ENCODE results near the gene SUN1. TPM values are rescaled to one million over a fixed set of nuclear protein-coding genes. Genes with fewer than 3 reads are reported as not detected.

The SUN1 gene
- total and polyA plus RNA-seq, 9 of the 15 experiments (the other 6 are each of a cell fraction or from before 2014, with no cell fraction given), result 36.8 to 132 (median 62.3) TPM

DNA sequence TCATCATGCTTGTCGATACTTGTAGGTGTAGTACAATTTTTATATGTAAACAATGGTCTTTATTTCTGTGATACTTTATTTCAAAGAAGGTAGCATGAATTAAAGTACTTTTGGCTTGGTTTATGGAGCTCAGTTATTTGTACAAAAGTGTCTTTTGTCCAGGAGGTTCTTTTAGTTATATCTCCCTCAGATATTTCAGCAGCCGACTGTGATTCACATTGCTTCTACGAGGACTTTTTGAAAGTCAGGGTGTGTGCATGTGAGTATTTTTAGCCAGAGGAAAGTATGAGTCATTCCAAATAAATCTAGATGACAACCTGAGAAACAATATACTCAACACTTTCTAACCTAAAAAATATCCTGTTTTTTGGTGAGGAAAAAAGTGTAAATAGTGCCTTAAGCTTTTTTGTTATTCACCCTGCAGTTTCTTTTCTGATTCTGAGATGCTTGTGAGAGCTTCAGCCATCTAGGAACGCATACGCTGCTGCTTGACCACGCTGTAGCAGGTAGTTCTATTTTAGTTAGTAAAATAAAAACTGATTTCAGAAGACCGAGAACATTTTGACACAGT, 595 bp upstream of the SUN1 start (continued):
- TF ChIP-seq, protein P1, sequence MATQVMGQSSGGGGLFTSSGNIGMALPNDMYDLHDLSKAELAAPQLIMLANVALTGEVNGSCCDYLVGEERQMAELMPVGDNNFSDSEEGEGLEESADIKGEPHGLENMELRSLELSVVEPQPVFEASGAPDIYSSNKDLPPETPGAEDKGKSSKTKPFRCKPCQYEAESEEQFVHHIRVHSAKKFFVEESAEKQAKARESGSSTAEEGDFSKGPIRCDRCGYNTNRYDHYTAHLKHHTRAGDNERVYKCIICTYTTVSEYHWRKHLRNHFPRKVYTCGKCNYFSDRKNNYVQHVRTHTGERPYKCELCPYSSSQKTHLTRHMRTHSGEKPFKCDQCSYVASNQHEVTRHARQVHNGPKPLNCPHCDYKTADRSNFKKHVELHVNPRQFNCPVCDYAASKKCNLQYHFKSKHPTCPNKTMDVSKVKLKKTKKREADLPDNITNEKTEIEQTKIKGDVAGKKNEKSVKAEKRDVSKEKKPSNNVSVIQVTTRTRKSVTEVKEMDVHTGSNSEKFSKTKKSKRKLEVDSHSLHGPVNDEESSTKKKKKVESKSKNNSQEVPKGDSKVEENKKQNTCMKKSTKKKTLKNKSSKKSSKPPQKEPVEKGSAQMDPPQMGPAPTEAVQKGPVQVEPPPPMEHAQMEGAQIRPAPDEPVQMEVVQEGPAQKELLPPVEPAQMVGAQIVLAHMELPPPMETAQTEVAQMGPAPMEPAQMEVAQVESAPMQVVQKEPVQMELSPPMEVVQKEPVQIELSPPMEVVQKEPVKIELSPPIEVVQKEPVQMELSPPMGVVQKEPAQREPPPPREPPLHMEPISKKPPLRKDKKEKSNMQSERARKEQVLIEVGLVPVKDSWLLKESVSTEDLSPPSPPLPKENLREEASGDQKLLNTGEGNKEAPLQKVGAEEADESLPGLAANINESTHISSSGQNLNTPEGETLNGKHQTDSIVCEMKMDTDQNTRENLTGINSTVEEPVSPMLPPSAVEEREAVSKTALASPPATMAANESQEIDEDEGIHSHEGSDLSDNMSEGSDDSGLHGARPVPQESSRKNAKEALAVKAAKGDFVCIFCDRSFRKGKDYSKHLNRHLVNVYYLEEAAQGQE (IDR thresholded peaks at IDR 0.05; ENCODE audit: borderline replicate concordance), result no peak
- TF ChIP-seq, protein P1 (CRISPR knock-in tag; IDR thresholded peaks at IDR 0.05; ENCODE audit: low read depth), result no peak
- TF ChIP-seq STAT5A (IDR thresholded peaks at IDR 0.05; ENCODE audit: borderline replicate concordance, low read length) (no peak), ATF7 (IDR thresholded peaks at IDR 0.05) (peak; percentile 90), TOE1 (IDR thresholded peaks at IDR 0.05; ENCODE audit: borderline replicate concordance) (no peak), TOE1 (CRISPR knock-in tag; IDR thresholded peaks at IDR 0.05; ENCODE audit: borderline replicate concordance, low read depth) (no peak), SMARCC2 (IDR thresholded peaks at IDR 0.05; ENCODE audit: low read depth) (peak; percentile 93)
- TF ChIP-seq, protein P2, sequence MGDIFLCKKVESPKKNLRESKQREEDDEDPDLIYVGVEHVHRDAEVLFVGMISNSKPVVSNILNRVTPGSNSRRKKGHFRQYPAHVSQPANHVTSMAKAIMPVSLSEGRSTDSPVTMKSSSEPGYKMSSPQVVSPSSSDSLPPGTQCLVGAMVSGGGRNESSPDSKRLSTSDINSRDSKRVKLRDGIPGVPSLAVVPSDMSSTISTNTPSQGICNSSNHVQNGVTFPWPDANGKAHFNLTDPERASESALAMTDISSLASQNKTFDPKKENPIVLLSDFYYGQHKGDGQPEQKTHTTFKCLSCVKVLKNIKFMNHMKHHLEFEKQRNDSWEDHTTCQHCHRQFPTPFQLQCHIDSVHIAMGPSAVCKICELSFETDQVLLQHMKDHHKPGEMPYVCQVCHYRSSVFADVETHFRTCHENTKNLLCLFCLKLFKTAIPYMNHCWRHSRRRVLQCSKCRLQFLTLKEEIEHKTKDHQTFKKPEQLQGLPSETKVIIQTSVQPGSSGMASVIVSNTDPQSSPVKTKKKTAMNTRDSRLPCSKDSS (IDR thresholded peaks at IDR 0.05; ENCODE audit: low read depth, partially characterized antibody), result no peak
- TF ChIP-seq, protein P3, sequence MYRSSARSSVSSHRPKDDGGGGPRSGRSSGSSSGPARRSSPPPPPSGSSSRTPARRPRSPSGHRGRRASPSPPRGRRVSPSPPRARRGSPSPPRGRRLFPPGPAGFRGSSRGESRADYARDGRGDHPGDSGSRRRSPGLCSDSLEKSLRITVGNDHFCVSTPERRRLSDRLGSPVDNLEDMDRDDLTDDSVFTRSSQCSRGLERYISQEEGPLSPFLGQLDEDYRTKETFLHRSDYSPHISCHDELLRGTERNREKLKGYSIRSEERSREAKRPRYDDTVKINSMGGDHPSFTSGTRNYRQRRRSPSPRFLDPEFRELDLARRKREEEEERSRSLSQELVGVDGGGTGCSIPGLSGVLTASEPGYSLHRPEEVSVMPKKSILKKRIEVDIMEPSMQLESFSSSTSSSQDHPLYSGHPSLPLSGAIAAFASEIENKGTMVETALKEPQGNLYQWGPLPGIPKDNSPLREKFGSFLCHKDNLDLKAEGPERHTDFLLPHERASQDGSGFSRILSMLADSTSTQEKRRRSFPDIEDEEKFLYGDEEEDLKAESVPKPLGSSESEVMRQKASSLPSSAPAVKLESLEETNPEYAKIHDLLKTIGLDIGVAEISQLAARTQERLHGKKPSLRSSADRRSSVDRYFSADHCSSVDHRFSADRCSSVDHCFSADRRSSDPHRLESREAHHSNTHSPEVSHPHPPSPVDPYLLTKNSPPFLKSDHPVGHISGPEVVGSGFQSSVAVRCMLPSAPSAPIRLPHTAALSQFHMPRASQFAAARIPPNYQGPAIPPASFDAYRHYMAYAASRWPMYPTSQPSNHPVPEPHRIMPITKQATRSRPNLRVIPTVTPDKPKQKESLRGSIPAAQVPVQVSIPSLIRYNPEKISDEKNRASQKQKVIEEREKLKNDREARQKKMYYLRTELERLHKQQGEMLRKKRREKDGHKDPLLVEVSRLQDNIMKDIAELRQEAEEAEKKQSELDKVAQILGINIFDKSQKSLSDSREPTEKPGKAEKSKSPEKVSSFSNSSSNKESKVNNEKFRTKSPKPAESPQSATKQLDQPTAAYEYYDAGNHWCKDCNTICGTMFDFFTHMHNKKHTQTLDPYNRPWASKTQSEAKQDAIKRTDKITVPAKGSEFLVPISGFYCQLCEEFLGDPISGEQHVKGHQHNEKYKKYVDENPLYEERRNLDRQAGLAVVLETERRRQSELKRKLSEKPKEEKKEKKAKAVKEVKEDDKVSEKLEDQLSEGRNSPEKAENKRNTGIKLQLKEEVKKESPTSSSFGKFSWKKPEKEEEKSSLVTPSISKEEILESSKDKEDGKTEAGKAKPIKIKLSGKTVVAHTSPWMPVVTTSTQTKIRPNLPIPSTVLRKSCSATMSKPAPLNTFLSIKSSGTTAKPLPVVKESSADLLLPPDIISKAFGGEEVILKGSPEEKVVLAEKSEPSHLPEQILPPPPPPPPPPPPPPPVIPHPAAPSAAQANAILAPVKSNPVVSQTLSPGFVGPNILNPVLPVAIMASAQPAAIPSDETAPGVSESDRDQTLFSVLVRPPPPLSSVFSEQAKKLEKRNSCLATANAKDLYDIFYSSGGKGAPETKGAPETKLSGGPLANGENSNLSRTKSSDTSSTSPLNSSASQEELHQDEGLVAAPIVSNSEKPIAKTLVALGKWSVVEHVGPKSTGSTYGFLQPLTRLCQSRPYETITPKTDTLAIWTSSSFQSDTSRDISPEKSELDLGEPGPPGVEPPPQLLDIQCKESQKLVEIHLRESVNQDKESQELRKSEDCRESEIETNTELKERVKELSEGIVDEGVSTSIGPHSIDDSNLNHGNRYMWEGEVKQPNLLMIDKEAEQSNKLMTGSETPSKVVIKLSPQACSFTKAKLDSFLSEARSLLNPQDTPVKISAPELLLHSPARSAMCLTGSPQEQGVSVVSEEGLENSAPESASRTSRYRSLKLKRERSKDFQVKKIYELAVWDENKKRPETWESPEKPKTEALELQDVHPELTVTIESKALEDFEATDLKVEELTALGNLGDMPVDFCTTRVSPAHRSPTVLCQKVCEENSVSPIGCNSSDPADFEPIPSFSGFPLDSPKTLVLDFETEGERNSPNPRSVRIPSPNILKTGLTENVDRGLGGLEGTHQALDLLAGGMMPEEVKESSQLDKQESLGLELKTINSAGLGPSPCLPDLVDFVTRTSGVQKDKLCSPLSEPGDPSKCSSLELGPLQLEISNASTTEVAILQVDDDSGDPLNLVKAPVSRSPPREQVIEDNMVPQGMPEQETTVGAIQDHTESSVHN (IDR thresholded peaks at IDR 0.05; ENCODE audit: borderline replicate concordance in 1 of 2, low read depth in 1 of 2), result peak in 1 of 2 experiments; percentile 59; a peak in 2 of 4 replicates
